Neural cell (in vitro differentiated cells): ENCODE data around the gene TKFC. TPM values are rescaled to one million over a fixed set of nuclear protein-coding genes. Genes with fewer than 3 reads are reported as not detected.

Experiments
- H2AFZ ChIP-seq: fragments of 200-600, 300-800 bp; sonication (generic), shearing (Covaris generic); 2 replicates; pipeline ENCODE4 v1.6.0; 2014; ENCODE audit warnings: low read depth, mild to moderate bottlenecking, antibody characterized with exemption, low read length, moderate library complexity
- H3F3A ChIP-seq: fragments of 200-600 bp; shearing (Covaris generic); 2 replicates; pipeline ENCODE4 v1.6.1; 2016; ENCODE audit warnings: mild to moderate bottlenecking, moderate library complexity, mixed read lengths, antibody characterized with exemption, low read length; ENCODE audit not compliant: insufficient read depth, poor library complexity, severe bottlenecking
- H3K27ac ChIP-seq: fragments of 200-600, 300-800 bp; sonication (generic), shearing (Covaris generic); 2 replicates; pipeline ENCODE4 v1.5.1; 2014; ENCODE audit warnings: mild to moderate bottlenecking, low read length, moderate library complexity
- H3K27me3 ChIP-seq: fragments of 300-800, 200-600 bp; sonication (generic), shearing (Covaris generic); 2 replicates; pipeline ENCODE4 v1.6.0; 2014; ENCODE audit warnings: mild to moderate bottlenecking, low read depth, low read length, moderate library complexity; ENCODE audit not compliant: insufficient read depth
- H3K36me3 ChIP-seq: fragments of 300-800, 200-600 bp; sonication (generic), shearing (Covaris generic); 2 replicates; pipeline ENCODE4 v1.5.1; 2014; ENCODE audit warnings: mild to moderate bottlenecking, antibody characterized with exemption, low read length, moderate library complexity; ENCODE audit not compliant: insufficient read depth
- H3K4me2 ChIP-seq: fragments of 300-800, 200-600 bp; sonication (generic), shearing (Covaris generic); 2 replicates; pipeline ENCODE4 v1.6.0; 2014; ENCODE audit warnings: mild to moderate bottlenecking, low read length
- H3K4me3 ChIP-seq: fragments of 300-800, 200-600 bp; sonication (generic), shearing (Covaris generic); 2 replicates; pipeline ENCODE4 v1.5.1; 2014; ENCODE audit warnings: mild to moderate bottlenecking, low read length, moderate library complexity
- H3K79me2 ChIP-seq: fragments of 200-600 bp; shearing (Covaris generic); replicated peaks from 2 replicates; pipeline ENCODE4 v1.6.0; 2014; ENCODE audit warnings: mild to moderate bottlenecking, low read length, moderate library complexity; ENCODE audit not compliant: insufficient read depth
- H3K9ac ChIP-seq: fragments of 300-800, 200-600 bp; sonication (generic), shearing (Covaris generic); 2 replicates; pipeline ENCODE4 v1.6.1; 2016; ENCODE audit warnings: mild to moderate bottlenecking, low read length, mixed read lengths
- H3K9me2 ChIP-seq: fragments of 200-600 bp; shearing (Covaris generic); 2 replicates; pipeline ENCODE4 v1.6.1; 2016; ENCODE audit warnings: mild to moderate bottlenecking, low read length, mixed read lengths; ENCODE audit not compliant: insufficient read depth
- H3K9me3 ChIP-seq: fragments of 200-600, 300-800 bp; sonication (generic), shearing (Covaris generic); 2 replicates; pipeline ENCODE4 v1.6.1; 2016; ENCODE audit warnings: mild to moderate bottlenecking, mixed run types, low read length, moderate library complexity, mixed read lengths
- H4K20me1 ChIP-seq: fragments of 200-600 bp; shearing (Covaris generic); 2 replicates; pipeline ENCODE4 v1.6.1; 2016; ENCODE audit warnings: mild to moderate bottlenecking, mixed run types; ENCODE audit not compliant: insufficient read depth
- CTCF ChIP-seq: fragments of 450-650 bp; IDR thresholded peaks from 2 replicates; pipeline ENCODE4 v1.5.1; 2014; ENCODE audit warnings: antibody characterized with exemption, mild to moderate bottlenecking, moderate library complexity; ENCODE audit not compliant: poor library complexity, severe bottlenecking
- EP300 ChIP-seq: fragments of 450-650 bp; conservative IDR thresholded peaks from 2 replicates; pipeline ENCODE4 v1.6.1; 2014; ENCODE audit warnings: antibody characterized with exemption, mild to moderate bottlenecking, moderate library complexity; ENCODE audit not compliant: poor library complexity, severe bottlenecking
- EZH2 ChIP-seq: fragments of 200-600, 300-800 bp; shearing (Covaris generic), sonication (generic); IDR thresholded peaks from 2 replicates; pipeline ENCODE4 v1.6.1; 2014; ENCODE audit warnings: antibody characterized with exemption, low read length, borderline replicate concordance, mild to moderate bottlenecking; ENCODE audit not compliant: insufficient read depth, poor library complexity, severe bottlenecking
- MXI1 ChIP-seq: fragments of 450-650 bp; conservative IDR thresholded peaks from 2 replicates; pipeline ENCODE4 v1.6.1; 2014; ENCODE audit warnings: antibody characterized with exemption, mild to moderate bottlenecking; ENCODE audit not compliant: poor library complexity, severe bottlenecking
- POLR2AphosphoS5 ChIP-seq: IDR thresholded peaks from 2 replicates; pipeline ENCODE4 v1.6.1; 2012
- RAD21 ChIP-seq: fragments of 450-650 bp; conservative IDR thresholded peaks from 2 replicates; pipeline ENCODE4 v1.6.1; 2014; ENCODE audit warnings: antibody characterized with exemption, mild to moderate bottlenecking, moderate library complexity
- REST ChIP-seq: IDR thresholded peaks from 2 replicates; pipeline ENCODE4 v1.6.1; 2012; ENCODE audit warnings: borderline replicate concordance
- SMC3 ChIP-seq: fragments of 450-650 bp; conservative IDR thresholded peaks from 2 replicates; pipeline ENCODE4 v1.6.1; 2014; ENCODE audit warnings: antibody characterized with exemption, mild to moderate bottlenecking, moderate library complexity; ENCODE audit not compliant: poor library complexity
- TAF1 ChIP-seq: IDR thresholded peaks from 2 replicates; pipeline ENCODE4 v1.6.1; 2012; ENCODE audit warnings: low read depth
- polyA plus RNA-seq: library from polyadenylated mRNA; depleted of rRNA; stranded (reverse); fragments of >200 nt; gene quantifications from 2 replicates; pipeline ENCODE4 v1.2.3, GENCODE V29; 2014

TKFC gene
- polyA plus RNA-seq, 1 donor from 2014 or later = 46.0 TPM

GRCh38 chr11:61358566-61358965, 25.5 kb downstream of the TKFC start:
- H3K9ac ChIP-seq = no peak overlapping the region
- H4K20me1 ChIP-seq = no peaks in the 10 kb centered on the region
- H3K9me2 ChIP-seq = no peaks in the 10 kb centered on the region
- no peaks in the 10 kb centered on the region for H3K9me3 ChIP-seq
- H3K27me3 ChIP-seq = no peaks in the 10 kb centered on the region
- no peak overlapping the region for H3K4me2 ChIP-seq
- H3K79me2 ChIP-seq = peaks cover 21% of the 10 kb centered on the region
- no peak overlapping the region for H3K27ac ChIP-seq
- no peak for TF ChIP-seq RAD21
- no peak for TF ChIP-seq MXI1
- TF ChIP-seq TAF1 = no peak
- TF ChIP-seq SMC3 = no peak
- TF ChIP-seq POLR2AphosphoS5 = no peak
- no peak for TF ChIP-seq EZH2
- no peak for TF ChIP-seq REST
- no peak for TF ChIP-seq EP300
- no peak for TF ChIP-seq CTCF
- H3K36me3 ChIP-seq = no peaks in the 10 kb centered on the region
- no peak overlapping the region for H2AFZ ChIP-seq
- H3K4me3 ChIP-seq = no peak overlapping the region
- no peaks in the 10 kb centered on the region for H3F3A ChIP-seq

GRCh38 chr11:61359516-61359915, 26.5 kb downstream of the TKFC start:
- no peak overlapping the region for H3K27ac ChIP-seq
- no peak overlapping the region for H3K4me3 ChIP-seq
- no peak overlapping the region for H3K4me2 ChIP-seq
- TF ChIP-seq RAD21 (no peak), REST (no peak), POLR2AphosphoS5 (no peak), TAF1 (no peak), EZH2 (no peak), CTCF (no peak), EP300 (no peak), MXI1 (no peak), SMC3 (no peak)
- no peaks in the 10 kb centered on the region for H3K36me3 ChIP-seq
- H3F3A ChIP-seq = no peaks in the 10 kb centered on the region
- H3K79me2 ChIP-seq = peaks cover 24% of the 10 kb centered on the region
- no peak overlapping the region for H2AFZ ChIP-seq
- H3K27me3 ChIP-seq = no peaks in the 10 kb centered on the region
- no peaks in the 10 kb centered on the region for H3K9me2 ChIP-seq
- H3K9ac ChIP-seq = no peak overlapping the region
- no peaks in the 10 kb centered on the region for H4K20me1 ChIP-seq
- H3K9me3 ChIP-seq = no peaks in the 10 kb centered on the region
